ENCODE measurements around the gene TMEM175.
"Not testable (repeated sequence)": the region's sequence is repeated elsewhere in the genome, so short reads cannot be mapped to it uniquely, and the experiment has no call there.

The TMEM175 gene

GRCh38 chr4:999240-999863 is 67.1 kb downstream of the TMEM175 start:
- H3K4me2 ChIP-seq (ENCODE audit: low read length); H3K14ac ChIP-seq (ENCODE audit: low read length); H3K36me3 ChIP-seq (ENCODE audit: control insufficient read depth in 1 of 2, insufficient read depth in 2 of 2, low read length in 2 of 2); H3K4ac ChIP-seq (ENCODE audit: low read depth, low read length); H2BK12ac ChIP-seq (ENCODE audit: low read length); H3K27ac ChIP-seq (ENCODE audit: low read depth, low read length); H3K4me1 ChIP-seq (ENCODE audit: control insufficient read depth in 1 of 2, insufficient read depth in 2 of 2, low read length in 2 of 2); H3K4me3 ChIP-seq (ENCODE audit: low read depth, low read length); H4K12ac ChIP-seq (ENCODE audit: low read depth, low read length); H2AK5ac ChIP-seq (ENCODE audit: low read length); H3K18ac ChIP-seq (ENCODE audit: low read length); H2BK120ac ChIP-seq (ENCODE audit: insufficient read depth, low read length, poor library complexity); H3K23ac ChIP-seq (ENCODE audit: low read length); H2BK5ac ChIP-seq (ENCODE audit: low read depth, low read length, poor library complexity); H3K9ac ChIP-seq (ENCODE audit: low read length); H3K79me1 ChIP-seq (ENCODE audit: low read length); H3K79me2 ChIP-seq (ENCODE audit: control insufficient read depth, insufficient read depth, low read length, poor library complexity); DNase-seq; H4K8ac ChIP-seq (ENCODE audit: low read depth, low read length); H4K91ac ChIP-seq (ENCODE audit: low read depth, low read length); H2AFZ ChIP-seq (ENCODE audit: insufficient read depth, low read length, poor library complexity): not testable (repeated sequence)
- Histone ChIP-seq H3K9me3 (ENCODE audit: insufficient read depth, low read depth, low read length) (peaks cover 17% of the 10 kb centered on the region), H3K27me3 (ENCODE audit: insufficient read depth, low read length) (peaks cover 60% of the 10 kb centered on the region)
- no CpG with 5 or more reads among the region's 21 CpGs for WGBS (ENCODE audit: extremely low coverage, insufficient coverage, insufficient read length)

GRCh38 chr4:999882-1000425 is 67.7 kb downstream of the TMEM175 start:
- Histone ChIP-seq H3K23ac (ENCODE audit: low read length) (no peak overlapping the region), H3K18ac (ENCODE audit: low read length) (no peak overlapping the region), H2BK120ac (ENCODE audit: insufficient read depth, low read length, poor library complexity) (no peak overlapping the region), H3K4me2 (ENCODE audit: low read length) (no peak overlapping the region), H4K8ac (ENCODE audit: low read depth, low read length) (no peak overlapping the region), H2AFZ (ENCODE audit: insufficient read depth, low read length, poor library complexity) (no peak overlapping the region), H3K79me2 (ENCODE audit: control insufficient read depth, insufficient read depth, low read length, poor library complexity) (no peaks in the 10 kb centered on the region), H3K27ac (ENCODE audit: low read depth, low read length) (no peak overlapping the region), H3K79me1 (ENCODE audit: low read length) (no peaks in the 10 kb centered on the region), H2BK5ac (ENCODE audit: low read depth, low read length, poor library complexity) (no peak overlapping the region), H2BK12ac (ENCODE audit: low read length) (no peak overlapping the region), H3K4ac (ENCODE audit: low read depth, low read length) (no peak overlapping the region), H3K27me3 (ENCODE audit: insufficient read depth, low read length) (peaks cover 61% of the 10 kb centered on the region), H4K91ac (ENCODE audit: low read depth, low read length) (no peak overlapping the region), H3K14ac (ENCODE audit: low read length) (no peak overlapping the region), H2AK5ac (ENCODE audit: low read length) (no peak overlapping the region), H4K12ac (ENCODE audit: low read depth, low read length) (no peak overlapping the region), H3K4me1 (ENCODE audit: control insufficient read depth in 1 of 2, insufficient read depth in 2 of 2, low read length in 2 of 2) (peaks cover 2 to 3% of the 10 kb centered on the region in 2 experiments), H3K4me3 (ENCODE audit: low read depth, low read length) (no peak overlapping the region), H3K9ac (ENCODE audit: low read length) (no peak overlapping the region), H3K9me3 (ENCODE audit: insufficient read depth, low read depth, low read length) (peaks cover 17% of the 10 kb centered on the region), H3K36me3 (ENCODE audit: control insufficient read depth in 1 of 2, insufficient read depth in 2 of 2, low read length in 2 of 2) (no peaks in the 10 kb centered on the region)
- no peak for DNase-seq
- WGBS (ENCODE audit: extremely low coverage, insufficient coverage, insufficient read length) = no CpG with 5 or more reads among the region's 18 CpGs

GRCh38 chr4:1000686-1001260 is 68.5 kb downstream of the TMEM175 start:
- WGBS (ENCODE audit: extremely low coverage, insufficient coverage, insufficient read length) = no CpG with 5 or more reads among the region's 15 CpGs
- H3K36me3 ChIP-seq (ENCODE audit: control insufficient read depth in 1 of 2, insufficient read depth in 2 of 2, low read length in 2 of 2) = no peaks in the 10 kb centered on the region
- no peak overlapping the region for H3K4ac ChIP-seq (ENCODE audit: low read depth, low read length)
- no peak overlapping the region for H3K4me3 ChIP-seq (ENCODE audit: low read depth, low read length)
- H3K79me1 ChIP-seq (ENCODE audit: low read length) = no peaks in the 10 kb centered on the region
- no peak overlapping the region for H2BK120ac ChIP-seq (ENCODE audit: insufficient read depth, low read length, poor library complexity)
- no peak overlapping the region for H4K12ac ChIP-seq (ENCODE audit: low read depth, low read length)
- H3K79me2 ChIP-seq (ENCODE audit: control insufficient read depth, insufficient read depth, low read length, poor library complexity) = no peaks in the 10 kb centered on the region
- H3K9ac ChIP-seq (ENCODE audit: low read length) = no peak overlapping the region
- no peak overlapping the region for H2BK5ac ChIP-seq (ENCODE audit: low read depth, low read length, poor library complexity)
- no peak for DNase-seq
- H2AK5ac ChIP-seq (ENCODE audit: low read length) = no peak overlapping the region
- H3K27ac ChIP-seq (ENCODE audit: low read depth, low read length) = no peak overlapping the region
- H4K8ac ChIP-seq (ENCODE audit: low read depth, low read length) = no peak overlapping the region
- no peak overlapping the region for H3K18ac ChIP-seq (ENCODE audit: low read length)
- H3K27me3 ChIP-seq (ENCODE audit: insufficient read depth, low read length) = peaks cover 67% of the 10 kb centered on the region
- H4K91ac ChIP-seq (ENCODE audit: low read depth, low read length) = no peak overlapping the region
- no peak overlapping the region for H3K4me2 ChIP-seq (ENCODE audit: low read length)
- no peak overlapping the region for H2BK12ac ChIP-seq (ENCODE audit: low read length)
- H3K9me3 ChIP-seq (ENCODE audit: insufficient read depth, low read depth, low read length) = peaks cover 19% of the 10 kb centered on the region
- H2AFZ ChIP-seq (ENCODE audit: insufficient read depth, low read length, poor library complexity) = no peak overlapping the region
- H3K14ac ChIP-seq (ENCODE audit: low read length) = no peak overlapping the region
- peaks cover 2 to 3% of the 10 kb centered on the region in 2 experiments for H3K4me1 ChIP-seq (ENCODE audit: control insufficient read depth in 1 of 2, insufficient read depth in 2 of 2, low read length in 2 of 2)
- no peak overlapping the region for H3K23ac ChIP-seq (ENCODE audit: low read length)

- Histone ChIP-seq H3K4me2 (ENCODE audit: low read length) (no peak overlapping the region), H4K12ac (ENCODE audit: low read depth, low read length) (no peak overlapping the region), H3K18ac (ENCODE audit: low read length) (no peak overlapping the region), H3K14ac (ENCODE audit: low read length) (no peak overlapping the region), H4K8ac (ENCODE audit: low read depth, low read length) (no peak overlapping the region), H3K4me3 (ENCODE audit: low read depth, low read length) (no peak overlapping the region), H3K27ac (ENCODE audit: low read depth, low read length) (no peak overlapping the region), H3K36me3 (ENCODE audit: control insufficient read depth in 1 of 2, insufficient read depth in 2 of 2, low read length in 2 of 2) (no peaks in the 10 kb centered on the region), H2BK12ac (ENCODE audit: low read length) (no peak overlapping the region), H2BK120ac (ENCODE audit: insufficient read depth, low read length, poor library complexity) (no peak overlapping the region), H3K9me3 (ENCODE audit: insufficient read depth, low read depth, low read length) (peaks cover 20% of the 10 kb centered on the region), H3K9ac (ENCODE audit: low read length) (no peak overlapping the region), H2BK5ac (ENCODE audit: low read depth, low read length, poor library complexity) (no peak overlapping the region), H3K27me3 (ENCODE audit: insufficient read depth, low read length) (peaks cover 64% of the 10 kb centered on the region), H4K91ac (ENCODE audit: low read depth, low read length) (no peak overlapping the region), H2AK5ac (ENCODE audit: low read length) (no peak overlapping the region), H3K4me1 (ENCODE audit: control insufficient read depth in 1 of 2, insufficient read depth in 2 of 2, low read length in 2 of 2) (peaks cover 2 to 3% of the 10 kb centered on the region in 2 experiments), H3K4ac (ENCODE audit: low read depth, low read length) (no peak overlapping the region), H3K79me2 (ENCODE audit: control insufficient read depth, insufficient read depth, low read length, poor library complexity) (no peaks in the 10 kb centered on the region), H3K23ac (ENCODE audit: low read length) (no peak overlapping the region), H2AFZ (ENCODE audit: insufficient read depth, low read length, poor library complexity) (no peak overlapping the region), H3K79me1 (ENCODE audit: low read length) (no peaks in the 10 kb centered on the region)
- no CpG with 5 or more reads among the region's 48 CpGs for WGBS (ENCODE audit: extremely low coverage, insufficient coverage, insufficient read length)
- no peak for DNase-seq
These were observed 69.4 kb downstream of the TMEM175 start for GRCh38 chr4:1001561-1002130.
